Kasumi-1 (cell line): ENCODE measurements around the gene CALM1.

Experiments
- DNase-seq, 2 experiments: peaks; one replicate each; lab custom pipeline; 2025; lab: John Stamatoyannopoulos, UW

The CALM1 gene

DNA sequence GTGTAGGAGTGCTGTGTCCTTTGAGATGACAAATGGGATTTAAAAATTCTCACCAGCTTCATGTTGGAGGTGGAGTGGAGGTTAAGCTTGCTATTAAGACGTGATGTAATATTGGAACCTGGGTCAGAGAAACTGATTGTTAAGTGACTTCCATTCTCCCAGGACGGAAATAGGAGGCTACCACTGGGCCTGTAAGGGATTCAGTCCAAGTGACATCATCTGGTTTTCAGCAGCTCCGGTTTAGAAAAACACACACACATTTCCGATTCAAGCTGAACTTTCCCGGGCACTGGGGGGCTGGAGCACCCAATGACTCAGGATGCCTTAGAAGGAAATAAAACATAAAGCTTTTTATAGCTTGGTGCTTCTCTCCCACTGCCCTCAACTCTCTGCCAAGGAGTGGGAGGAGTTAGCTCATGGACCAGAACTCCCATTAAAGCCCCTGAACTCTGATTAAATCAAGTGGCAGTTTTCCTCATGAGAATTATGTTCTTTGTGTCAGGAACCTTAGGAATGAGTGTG is 12.4 kb downstream of the CALM1 start:
- DNase-seq = peak; percentile 39 to 57

DNA sequence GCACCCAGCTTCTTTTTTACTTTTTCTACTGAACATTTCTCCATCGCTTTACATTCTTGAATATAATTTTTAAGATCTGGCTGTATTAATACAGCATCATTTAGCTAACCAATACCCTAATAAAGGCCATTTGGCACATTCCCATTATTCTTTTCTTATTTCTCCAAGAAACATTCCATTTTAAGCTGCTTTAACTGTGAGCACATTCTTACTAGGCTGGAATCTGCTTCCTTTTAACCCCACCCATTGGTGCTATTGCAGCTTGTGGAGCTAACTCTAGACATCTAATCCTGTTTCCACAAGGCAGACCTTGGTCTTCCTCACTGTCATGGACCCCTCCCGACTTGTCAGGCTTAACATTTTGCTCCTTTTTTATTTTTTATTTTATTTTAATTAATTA is 15.2 kb downstream of the CALM1 start:
- no peak for DNase-seq

DNA sequence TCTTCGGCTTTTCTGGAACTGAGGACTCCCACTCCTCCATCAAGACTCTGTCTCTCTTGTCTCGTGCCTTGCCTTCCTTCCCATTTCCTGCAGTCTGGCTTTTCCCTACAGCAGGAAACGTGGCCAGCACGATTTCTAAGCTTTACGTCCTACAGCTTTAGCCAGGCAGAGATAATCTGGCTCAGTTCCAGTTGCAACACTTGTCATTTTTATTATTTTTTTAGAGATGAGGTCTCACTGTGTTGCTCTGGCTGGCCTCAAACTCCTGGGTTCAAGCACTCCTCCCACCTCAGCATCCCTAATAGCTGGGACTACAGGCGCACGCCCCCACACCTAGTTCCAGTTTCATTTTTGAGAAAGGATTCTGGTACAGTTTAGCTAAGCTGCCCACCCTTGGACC is 19.9 kb downstream of the CALM1 start:
- no peak for DNase-seq

DNA sequence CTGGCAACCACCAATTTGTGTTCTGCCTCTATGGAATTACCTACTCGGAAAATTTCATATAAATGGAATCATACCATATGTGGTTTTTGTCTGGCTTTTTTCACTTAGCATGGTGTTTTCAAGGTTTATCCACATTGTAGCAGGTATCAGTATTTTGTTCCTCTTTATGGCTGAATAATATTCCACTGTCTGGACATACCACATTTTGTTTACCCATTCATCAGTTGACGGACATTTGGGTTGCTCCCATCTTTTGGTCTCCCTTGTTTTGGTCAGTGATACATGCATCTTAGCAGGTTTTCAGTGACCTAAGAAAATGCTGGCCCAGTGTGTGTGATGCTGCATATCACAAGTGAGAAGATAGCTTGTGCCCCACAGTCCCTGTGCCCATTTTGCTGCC is 21.2 kb downstream of the CALM1 start:
- no peak for DNase-seq

DNA sequence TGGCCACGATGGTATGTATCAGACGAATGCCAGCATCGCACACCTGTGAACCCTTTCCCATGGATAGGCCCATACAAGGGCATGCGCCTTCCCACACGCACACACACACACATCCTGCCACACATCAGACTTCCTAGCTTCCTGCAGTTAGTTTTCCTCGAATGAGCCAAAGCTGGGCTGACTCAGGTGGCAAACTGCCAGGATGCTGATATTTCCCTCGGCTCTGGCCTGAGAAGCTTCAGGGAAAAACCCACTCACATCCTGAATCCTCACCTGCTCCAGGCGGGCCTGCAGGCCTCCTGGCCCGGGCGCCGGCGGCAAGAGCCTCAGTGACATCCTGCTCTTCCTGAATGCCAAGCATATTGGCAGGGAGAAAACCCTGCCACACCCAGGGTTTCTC is 22.4 kb downstream of the CALM1 start:
- no peak for DNase-seq

DNA sequence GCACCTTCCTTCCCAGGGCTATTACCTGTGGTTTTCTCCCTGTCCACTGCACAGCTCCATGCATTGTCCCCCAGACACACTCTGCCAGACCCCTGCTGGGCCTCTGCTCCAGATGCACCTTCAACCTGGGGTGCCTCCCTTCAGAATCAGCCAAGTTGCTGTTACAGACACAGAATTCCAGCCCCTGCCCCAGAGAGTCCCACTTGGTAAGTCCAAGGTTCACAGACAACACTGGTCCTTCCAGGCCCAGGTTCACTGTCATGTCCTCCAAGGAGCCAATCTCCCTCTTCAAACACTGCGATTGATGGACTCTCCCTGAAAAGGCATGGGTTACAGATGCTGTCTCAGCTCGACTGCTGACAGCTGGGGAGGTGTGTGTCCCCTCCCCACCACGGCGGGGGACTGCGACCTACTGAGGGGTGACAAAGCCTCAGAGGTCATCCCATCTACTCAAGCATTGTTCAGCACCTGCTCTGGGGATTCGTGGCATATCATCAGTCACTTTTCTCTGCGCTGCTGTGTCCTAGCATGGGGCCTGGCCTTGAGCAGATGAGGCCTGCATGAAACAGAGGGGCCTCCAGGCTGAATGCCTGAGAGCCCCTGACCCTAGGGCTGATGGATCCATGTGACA is 24.3 kb downstream of the CALM1 start:
- no peak for DNase-seq

DNA sequence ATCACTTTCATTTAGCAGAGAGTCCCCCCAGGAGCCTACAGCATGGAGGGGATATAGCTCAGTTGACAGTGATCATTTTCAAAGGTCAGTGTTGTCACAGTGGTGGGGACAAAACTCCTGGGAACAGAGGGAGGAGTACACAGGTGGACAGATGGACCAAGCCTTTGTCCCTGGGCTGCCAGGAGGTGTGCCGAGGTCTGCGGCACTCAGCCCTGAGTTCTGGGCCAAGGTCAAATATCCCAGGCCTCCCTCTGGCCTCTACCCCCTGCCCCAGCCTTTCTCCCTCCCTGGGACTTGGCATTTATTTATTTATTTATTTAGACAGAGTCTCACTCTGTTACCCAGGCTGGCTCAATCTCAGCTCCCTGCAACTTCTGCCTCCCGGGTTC is 24.8 kb downstream of the CALM1 start:
- DNase-seq = no peak

DNA sequence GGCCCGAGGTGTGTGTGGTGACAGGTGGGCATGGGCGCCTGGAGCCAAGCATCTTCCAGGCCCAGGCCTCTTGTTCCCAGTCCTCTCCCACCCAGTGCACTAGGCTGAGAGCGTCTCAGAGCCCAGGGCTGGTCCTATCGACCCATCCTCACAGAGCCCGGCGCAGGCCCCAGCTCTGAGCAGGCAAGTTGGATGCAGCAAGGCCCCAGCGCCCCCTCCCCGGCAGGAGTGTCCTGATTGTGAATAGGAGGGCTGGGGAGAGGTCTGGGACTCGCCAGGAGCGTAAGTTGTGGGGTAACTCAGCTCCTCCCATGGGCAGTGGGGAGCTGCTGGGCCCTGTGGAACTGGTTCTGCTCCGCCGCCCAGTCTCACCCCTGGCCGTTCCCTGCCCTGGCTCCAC is 26.3 kb downstream of the CALM1 start:
- DNase-seq = no peak

DNA sequence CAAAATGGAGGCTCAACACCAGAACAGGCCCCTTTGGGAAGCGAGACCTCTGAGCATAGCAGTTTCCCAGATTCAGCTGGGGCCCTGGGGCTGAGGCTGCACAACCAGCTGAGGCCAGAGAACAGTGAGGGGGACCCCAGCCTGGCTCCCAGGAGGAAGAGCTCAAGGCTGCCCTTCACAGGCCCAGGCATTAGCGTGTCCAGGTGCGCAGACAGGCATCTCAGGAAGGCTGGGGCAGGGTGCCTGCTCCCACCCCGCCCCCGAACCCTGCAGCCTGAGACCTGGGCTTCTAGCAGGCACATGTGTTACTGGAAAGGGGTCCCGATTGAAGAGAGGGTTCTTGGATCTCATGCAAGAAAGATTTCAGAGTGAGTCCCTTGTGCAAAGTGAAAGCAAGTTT is 27.2 kb downstream of the CALM1 start:
- DNase-seq = no peak

DNA sequence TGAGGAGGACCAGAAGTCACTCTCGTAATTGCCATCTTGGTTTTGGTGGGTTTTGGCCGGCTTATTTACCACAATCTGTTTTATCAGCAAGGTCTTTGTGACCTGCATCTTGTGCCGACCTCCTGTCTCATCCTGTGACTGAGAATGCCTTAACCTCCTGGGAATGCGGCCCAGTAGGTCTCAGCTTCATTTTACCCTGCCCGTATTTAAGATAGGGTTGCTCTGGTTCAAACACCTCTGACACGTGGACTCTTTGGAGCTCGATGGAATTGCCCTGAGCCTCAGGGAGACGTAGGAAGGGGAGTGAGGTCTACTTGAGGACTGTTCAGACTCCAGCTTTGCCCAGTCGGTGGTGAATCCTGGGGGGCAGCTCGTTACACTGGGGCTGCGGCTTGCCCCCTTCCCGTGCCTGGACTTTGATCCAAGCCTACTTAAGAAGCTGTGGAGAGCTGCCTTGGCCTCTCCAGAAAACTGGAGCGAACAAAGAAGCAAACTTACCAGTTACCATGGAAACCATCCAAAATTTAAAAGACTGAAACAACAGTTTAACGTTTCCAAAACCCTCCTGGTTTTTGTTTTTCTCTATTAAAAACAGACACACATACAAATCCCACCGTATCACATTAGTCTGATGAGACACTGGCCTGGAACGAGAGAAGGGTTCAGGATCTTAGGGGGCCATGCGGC is 28.0 kb downstream of the CALM1 start:
- DNase-seq = no peak

DNA sequence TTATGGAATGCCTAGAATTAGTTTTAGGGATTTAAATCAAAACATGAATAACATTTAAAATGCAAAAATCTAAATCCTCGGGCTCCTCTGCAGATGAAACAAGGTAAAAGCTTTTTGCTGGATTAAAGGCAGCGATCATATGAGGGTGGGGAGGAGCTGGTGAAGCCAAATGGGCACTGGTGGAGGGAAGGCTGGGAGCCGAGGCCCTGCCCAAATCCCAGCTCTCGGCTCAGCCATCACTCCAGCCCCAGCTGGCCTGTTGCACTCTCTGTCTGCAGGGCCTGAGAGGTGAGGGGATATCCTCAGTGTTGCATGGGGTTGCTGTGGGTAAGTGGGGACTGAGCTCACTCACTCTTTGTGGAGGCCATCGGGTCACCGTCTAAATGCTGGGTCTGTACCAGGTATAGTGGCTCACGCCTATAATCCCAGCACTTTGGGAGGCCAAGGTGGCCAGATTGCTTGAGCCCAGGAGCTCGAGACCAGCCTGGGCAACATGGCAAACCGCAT is 28.6 kb downstream of the CALM1 start:
- DNase-seq = no peak

DNA sequence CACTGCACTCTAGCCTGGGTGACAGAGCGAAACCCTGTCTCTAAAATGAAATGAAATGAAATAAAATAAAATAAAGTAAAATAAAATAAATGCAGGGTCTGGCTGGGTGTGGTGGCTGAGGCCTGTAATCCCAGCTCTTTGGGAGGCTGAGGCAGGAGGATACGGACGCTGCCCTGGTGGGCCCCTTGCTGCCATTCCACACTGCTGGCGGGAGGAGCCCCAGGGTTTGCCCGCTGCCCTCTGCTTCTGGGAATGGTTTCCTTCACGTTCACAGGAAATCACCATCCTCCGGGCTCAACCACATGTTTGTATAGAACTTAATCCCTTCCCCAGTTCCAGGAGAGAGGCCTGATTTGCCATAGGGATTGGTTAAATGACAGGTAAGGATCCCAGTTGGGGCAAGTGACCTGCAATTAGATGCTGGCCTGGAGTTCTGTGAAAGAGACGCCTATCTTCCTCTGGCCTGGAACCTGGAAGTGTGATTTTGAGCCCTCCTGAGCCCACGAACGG is 29.3 kb downstream of the CALM1 start:
- DNase-seq = no peak

DNA sequence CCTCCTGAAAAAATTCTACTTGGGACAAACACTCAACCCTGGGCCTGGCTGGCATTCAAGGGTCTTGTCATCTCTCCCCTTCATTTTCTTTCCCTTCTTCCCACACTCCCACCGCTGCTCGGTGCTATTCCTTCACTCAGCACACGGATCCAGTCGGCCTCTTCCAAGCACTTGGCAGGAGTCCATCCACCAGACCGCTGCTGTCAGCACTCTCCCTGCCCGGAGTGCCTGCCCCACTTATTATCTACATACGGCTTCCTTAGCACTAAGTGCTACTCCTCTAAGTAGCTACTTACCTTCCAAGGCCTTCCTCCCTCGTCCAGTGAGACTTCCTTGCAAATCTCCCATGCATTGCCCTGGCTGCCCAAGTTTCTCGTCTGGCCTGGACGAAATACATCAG is 29.8 kb downstream of the CALM1 start:
- DNase-seq = no peak

DNA sequence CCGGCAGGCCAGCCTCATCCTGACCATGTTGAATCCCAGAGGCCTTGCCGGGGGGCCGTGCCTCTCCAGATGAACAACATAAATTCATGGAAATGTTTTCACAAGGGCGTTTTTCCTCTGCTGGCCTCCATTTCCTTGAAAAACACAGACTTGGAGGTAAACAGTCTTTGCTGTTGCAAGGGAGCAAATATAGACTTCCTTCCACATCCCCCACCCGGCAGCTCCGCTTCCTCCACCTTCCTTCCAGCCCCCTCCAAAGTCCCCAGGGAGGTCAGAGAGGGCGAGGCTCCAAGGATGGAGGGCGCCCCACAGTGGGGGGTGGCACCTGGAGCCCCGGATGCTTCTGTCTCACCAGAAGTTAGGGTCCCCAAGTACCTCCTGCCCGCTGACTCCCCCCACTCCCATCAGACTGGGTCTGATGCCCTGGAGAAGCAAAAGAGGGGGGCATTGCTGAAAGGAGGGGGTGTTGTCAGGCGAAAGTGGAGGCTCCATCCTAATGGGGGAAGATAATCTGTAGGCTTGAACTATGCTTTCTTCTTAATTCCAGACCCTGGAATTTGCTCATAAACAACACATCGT is 31.1 kb downstream of the CALM1 start:
- no peak for DNase-seq

DNA sequence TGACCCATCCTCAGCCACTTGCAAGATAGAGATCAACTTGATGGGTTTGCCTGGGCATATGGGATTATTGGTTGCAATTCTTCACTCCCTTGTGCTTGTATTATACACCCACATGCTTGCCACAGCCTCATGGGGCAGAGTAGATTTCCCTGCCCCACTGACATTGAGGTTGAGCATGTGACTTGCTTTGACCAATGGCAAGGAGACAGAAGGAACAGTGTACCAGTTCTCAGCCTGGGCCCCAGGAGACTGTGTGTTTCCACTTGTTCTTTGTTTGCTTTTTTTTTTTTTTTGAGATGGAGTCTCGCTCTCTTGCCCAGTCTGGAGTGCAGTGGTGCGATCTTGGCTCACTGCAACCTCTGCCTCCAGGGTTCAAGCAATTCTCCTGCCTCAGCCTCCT is 31.8 kb downstream of the CALM1 start:
- DNase-seq = no peak

DNA sequence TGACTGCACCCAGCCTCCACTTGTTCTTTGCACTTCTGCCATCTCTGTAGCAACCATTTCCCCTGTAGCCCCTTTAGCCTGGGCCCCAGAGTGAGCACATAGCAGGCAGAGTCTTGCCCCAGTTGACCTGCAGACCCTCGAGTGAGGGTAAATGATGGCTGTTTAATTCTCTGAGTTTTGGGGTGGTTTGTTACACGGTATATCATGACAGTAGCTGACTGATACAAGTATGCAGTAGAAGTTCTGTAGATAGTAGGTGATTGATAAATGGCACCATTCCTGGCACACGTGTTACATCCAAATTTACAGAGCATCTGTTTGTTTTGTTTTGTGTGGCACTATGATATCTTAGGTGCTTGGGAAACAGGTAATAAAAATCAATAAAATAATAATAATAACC is 32.4 kb downstream of the CALM1 start:
- DNase-seq = no peak

DNA sequence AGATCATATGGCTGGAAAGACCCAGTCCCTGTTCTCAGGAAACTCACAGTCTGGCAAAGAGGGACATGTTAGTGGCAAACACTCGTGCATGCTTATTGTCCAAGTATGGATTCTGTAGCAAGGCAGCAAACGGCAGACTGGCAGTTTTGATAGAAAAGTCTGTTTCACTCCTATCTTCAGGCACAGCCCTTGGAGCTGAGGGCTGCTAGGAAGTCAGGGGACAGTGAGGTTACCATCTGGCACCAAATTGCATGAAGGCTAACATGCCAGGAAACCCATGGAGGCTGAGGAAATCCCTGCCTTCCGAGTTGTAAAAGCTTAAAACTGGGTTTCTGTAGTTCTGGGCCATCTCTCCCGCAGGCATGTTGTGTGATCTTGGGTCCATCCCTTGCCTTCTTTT is 32.9 kb downstream of the CALM1 start:
- DNase-seq = no peak

DNA sequence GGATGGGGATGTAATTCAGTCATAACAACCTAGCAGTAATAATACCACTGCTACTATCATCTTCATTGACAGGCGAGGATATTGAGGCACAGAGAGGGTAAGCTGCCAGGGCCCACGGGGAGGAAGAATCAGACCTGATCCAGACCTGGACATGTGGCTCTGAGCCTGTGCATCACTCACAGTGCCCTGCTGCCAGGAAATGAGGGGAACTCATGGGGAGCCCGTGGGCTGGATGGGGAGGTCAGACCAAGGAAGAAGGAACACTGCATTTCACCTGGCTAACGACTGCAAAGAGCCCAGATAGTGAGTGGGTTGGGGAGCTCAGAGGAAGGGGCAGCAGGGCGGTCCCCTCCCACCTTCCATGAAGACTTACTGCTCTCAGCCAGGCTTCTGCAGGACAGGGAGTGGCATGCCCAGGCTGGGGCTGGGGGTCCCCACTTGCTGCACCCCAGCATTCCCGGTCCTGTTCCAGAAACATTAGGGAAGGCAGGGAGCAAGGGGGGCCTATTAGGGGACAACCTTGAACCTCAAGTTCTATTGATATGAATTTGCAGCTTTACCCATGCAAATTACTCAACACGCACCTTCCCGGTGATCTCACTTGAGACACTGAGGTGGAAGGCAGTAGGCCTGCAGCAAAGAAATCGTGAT is 37.7 kb downstream of the CALM1 start:
- DNase-seq = no peak

DNA sequence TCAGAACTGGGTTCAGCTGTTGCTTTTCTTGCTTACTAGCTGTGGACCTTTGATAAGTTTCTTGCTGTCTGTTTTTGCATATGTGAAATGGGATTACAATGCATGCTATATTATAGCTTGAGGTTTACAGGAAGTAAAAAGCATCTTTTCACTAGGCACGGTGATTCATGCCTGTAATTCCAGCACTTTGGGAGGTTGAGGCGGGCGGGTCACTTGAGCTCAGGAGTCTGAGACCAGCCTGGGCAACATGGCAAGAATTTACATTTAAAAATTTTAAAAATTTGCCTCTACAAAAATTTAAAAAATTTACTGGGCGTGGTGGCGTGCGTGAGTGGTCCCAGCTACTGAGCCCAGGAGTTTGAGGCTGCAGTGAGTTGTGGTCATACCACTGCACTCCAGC is 42.0 kb downstream of the CALM1 start:
- DNase-seq = no peak

DNA sequence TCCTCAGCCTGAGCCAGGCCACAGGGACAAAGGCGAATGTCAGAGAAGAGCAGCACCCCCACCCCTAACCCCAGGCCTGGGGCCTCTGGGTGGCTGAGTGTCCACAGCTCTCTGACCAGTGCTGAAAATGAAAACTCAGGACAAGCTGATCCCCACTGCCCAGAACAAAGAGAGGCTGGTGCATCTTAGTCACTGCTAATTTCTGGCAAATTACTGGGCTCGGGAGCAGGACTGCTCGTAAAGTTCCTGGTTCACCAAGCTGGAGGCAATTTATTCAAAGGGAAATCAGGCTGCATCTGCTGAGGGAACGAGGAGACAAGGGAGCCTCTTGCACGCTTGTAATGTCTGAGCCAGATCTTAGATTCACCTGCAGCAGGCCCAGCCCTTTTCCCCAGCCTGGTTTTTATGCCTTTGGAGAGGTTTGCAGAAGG is 43.2 kb downstream of the CALM1 start:
- DNase-seq = no peak

DNA sequence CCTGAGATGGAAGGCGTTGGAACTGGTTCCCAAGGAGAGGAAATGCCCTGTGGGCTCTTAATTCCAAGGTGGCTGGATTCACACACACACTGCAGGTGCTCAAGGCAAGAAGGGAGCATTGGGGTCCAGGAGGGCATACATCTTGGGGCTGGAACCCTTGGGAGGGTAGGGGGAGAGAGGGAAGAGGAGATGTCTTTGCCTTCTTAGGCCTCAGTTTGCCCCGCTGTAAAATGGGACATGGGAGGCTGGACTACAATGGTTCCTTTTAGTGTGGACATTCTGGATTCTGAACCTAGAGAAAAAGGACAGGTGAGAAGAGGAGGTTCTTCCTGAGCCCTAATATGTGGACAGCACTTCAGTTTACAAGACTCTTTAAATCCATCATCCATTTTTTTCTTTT is 43.8 kb downstream of the CALM1 start:
- no peak for DNase-seq

DNA sequence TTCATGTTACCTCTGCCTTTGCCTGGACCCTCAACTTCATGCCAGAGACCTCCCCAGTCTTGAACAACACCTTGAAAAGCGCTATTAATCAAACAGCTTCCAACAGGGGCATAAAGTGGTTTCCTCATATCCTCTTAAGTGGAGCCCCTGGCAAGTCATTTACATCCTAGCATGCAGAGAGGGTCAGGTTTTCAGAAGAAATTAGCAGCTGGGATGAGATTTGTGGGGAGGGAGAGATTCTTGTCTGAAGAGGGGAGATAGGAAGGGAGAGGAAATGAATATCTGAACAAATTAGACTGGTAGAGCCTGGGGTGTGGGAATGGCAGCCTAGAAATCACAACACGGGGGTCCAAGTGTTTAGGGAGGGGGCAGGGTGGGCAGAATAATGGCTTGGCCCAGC is 45.6 kb downstream of the CALM1 start:
- no peak for DNase-seq
